Heart left ventricle (tissue), 16 donors: ENCODE measurements around the gene SUSD1. TPM values are rescaled to one million over a fixed set of nuclear protein-coding genes. Genes with fewer than 3 reads are reported as not detected.
"Not testable (repeated sequence)": the region's sequence is repeated elsewhere in the genome, so short reads cannot be mapped to it uniquely, and the experiment has no call there.

Source experiments
- ATAC-seq, 4 donors: fragments of 200-7000 bp; cut with Tn5 transposase; one replicate each; pipeline ENCODE4 v1.9.1; 2020 to 2022; ENCODE audit warnings: moderate library complexity in 4 of 4, mild to moderate bottlenecking in 3 of 4, moderate number of reproducible peaks in 1 of 4
- DNase-seq, 5 donors: peaks; one replicate each; pipeline ENCODE4 v3.0.0-alpha.2; 2020
- H3K27ac ChIP-seq, 12 donors: fragments of 200-600 bp; sonication (generic) in 4 of 12; one replicate each; pipeline versions ENCODE4 v1.5.0 to v1.8.0; 2016 to 2022; ENCODE audit warnings: mild to moderate bottlenecking in 2 of 12
- H3K27me3 ChIP-seq, 9 donors: fragments of 200-600 bp; sonication (generic) in 2 of 9; one replicate each; pipeline versions ENCODE4 v1.5.1 to v1.8.0; 2016 to 2022; ENCODE audit warnings: mild to moderate bottlenecking in 3 of 9
- H3K36me3 ChIP-seq, 9 donors: fragments of 200-600 bp; sonication (generic) in 2 of 9; one replicate each; pipeline versions ENCODE4 v1.5.0 to v1.8.0; 2018 to 2022; ENCODE audit warnings: mild to moderate bottlenecking in 2 of 9
- H3K4me1 ChIP-seq, 12 donors: fragments of 200-600 bp; sonication (generic) in 4 of 12; one replicate each; pipeline versions ENCODE4 v1.5.0 to v1.8.0; 2016 to 2022; ENCODE audit warnings: mild to moderate bottlenecking in 3 of 12
- H3K4me3 ChIP-seq, 12 donors: fragments of 200-600 bp; sonication (generic) in 4 of 12; one replicate each; pipeline versions ENCODE4 v1.5.0 to v1.8.0; 2017 to 2022; ENCODE audit warnings: mild to moderate bottlenecking in 9 of 12, moderate library complexity in 4 of 12
- H3K9me3 ChIP-seq, 12 donors: fragments of 200-600 bp; sonication (generic) in 4 of 12; one replicate each; pipeline versions ENCODE4 v1.5.0 to v1.8.0; 2016 to 2022; ENCODE audit warnings: mild to moderate bottlenecking in 1 of 12
- POLR2A ChIP-seq, 2 donors: fragments of 450-650 bp; IDR thresholded peaks; one replicate each; pipeline ENCODE4 v1.6.1; 2017; ENCODE audit warnings: antibody characterized with exemption in 2 of 2, mild to moderate bottlenecking in 2 of 2, moderate library complexity in 2 of 2
- WGBS, 4 donors: extraction: QIAGEN DNeasy Blood & Tissue Kit in 2 of 4; methylation state at CpG; one replicate each; pipeline versions ENCODE4 v1.1.5 to v1.1.7; 2013 to 2018; 5-methylcytosine and 5-hydroxymethylcytosine counted together
- intact Hi-C, 10 donors: fragments of 100-400 bp; cut with DNase I; formaldehyde crosslinking; loops; one replicate each; pipeline versions ENCODE4 v1.11.1 to v1.14.2; 2022
- polyA plus RNA-seq, 2 donors: library from polyadenylated mRNA; stranded (reverse); fragments of 200-250 nt; gene quantifications; one replicate each; pipeline ENCODE4 v1.2.3, GENCODE V29; 2013
- total RNA-seq, 9 donors: library from RNA; depleted of rRNA in 2 of 9; stranded (reverse); fragments of >200 nt in 2 of 9; fragmentation: NEBNext Ultra II Directional in 3 of 9; extraction: Animal tissue kit (Norgen Biotek cat#: 25700) in 3 of 9; gene quantifications; one replicate each; pipeline versions ENCODE4 v1.1.0 to v1.2.4, GENCODE V29; 2016 to 2023
- TF ChIP-seq, protein P1 (sequence below), 12 donors: fragments of 200-600 bp; sonication (generic) in 4 of 12; IDR thresholded peaks; one replicate each; pipeline versions ENCODE4 v1.5.0 to v1.8.0; 2018 to 2022; ENCODE audit warnings: antibody characterized with exemption in 12 of 12, mild to moderate bottlenecking in 5 of 12
- donor health status: ischemic (EF 13 %, LVEDD 7.1; RV severe dilation, severe dysfunction).
- donor health status: healthy with polysubstance abuse.
- donor health status: DM: no; HTN: yes; CAD: no.
- donor health status: DM: no; HTN: no; CAD: no.
- donor health status: ischemic (EF 25% LVEDD 6.9; RV normal size, moderate dysfunction).
- donor health status: ischemic (EF 25% LVEDD 5.7; RV mildly dilated, moderate dysfunction).
- donor health status: healthy.
- donor health status: DM: yes; HTN: yes; CAD: no.
- donor health status: ischemic (EF 35%, LVEDD 5.7; RV mildly dilated, moderate dysfunction).
- donor health status: nonischemic (EF 11% LVEDD 7.7; RV severe dilation, severe dysfunction).
- donor health status: DM: yes; HTN: yes; CAD: no.
- donor health status: PGD.
- donor health status: ischemic (EF 29% LVEDD 5.4; RV normal size, mild dysfunction).
- donor health status: nonischemic (EF 23%, LVEDD 6.1; RV moderate dilation, normal function).

The SUSD1 gene
- total and polyA plus RNA-seq, 11 donors: 1.0 to 22.7 (median 6.0) TPM

DNA sequence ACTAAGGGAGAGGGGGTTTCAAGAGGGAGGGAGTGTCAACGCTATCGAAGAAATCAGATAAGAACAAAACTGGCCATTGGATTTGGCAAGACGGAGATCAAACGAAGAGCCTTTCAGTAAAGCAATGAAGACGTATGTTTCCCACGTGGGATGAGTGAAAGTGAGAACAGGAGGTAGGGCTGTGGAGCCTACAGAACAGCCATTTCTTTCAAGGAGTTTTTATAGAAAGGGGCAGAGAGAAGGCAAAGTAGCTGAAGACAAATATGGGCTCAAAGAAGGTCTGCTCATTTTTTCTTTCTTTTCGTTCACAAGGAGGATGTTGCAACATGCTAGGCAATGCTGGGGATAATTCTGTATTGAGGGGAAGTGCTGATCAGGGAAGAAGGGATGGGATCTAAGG is 98.3 kb downstream of the SUSD1 start:
- DNase-seq: no peak
- 83 to 88% (median 85%) methylated on average over 7 of the region's 7 CpGs for WGBS, 4 donors

DNA sequence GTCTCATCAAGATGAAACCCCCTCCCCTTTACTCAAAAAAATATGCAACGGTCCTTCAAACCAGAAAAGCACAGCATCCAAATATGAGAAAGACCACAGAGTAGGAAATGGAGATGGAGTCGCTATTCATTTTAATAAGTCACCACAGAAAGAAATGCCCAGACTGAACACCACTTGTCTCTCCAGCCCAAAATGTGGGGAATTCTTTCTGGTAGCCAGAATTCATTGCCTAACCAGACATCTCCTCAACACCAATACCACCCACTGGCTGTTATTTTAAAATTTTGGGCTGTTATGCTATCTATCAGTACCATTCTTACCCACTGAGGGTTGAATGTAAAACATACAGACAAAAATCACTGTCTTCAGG is 100.1 kb downstream of the SUSD1 start:
- 14 to 35% (median 17%) methylated on average over 2 of the region's 2 CpGs for WGBS, 4 donors
- no peak for ATAC-seq
- no peak overlapping the region for H3K4me3 ChIP-seq

More for the DNA sequence above, 98.3 kb downstream of the SUSD1 start:
- Histone ChIP-seq H3K4me1 (peaks cover 0 to 76% (median 15%) of the 10 kb centered on the region in 12 donors), H3K27ac (peak overlapping the region in 2 of 12 donors; percentile 19 to 96), H3K36me3 (peaks cover 0 to 8% (median 0%) of the 10 kb centered on the region in 9 donors), H3K4me3 (no peak overlapping the region), H3K9me3 (no peaks in the 10 kb centered on the region), H3K27me3 (no peaks in the 10 kb centered on the region)
- TF ChIP-seq, protein P1, sequence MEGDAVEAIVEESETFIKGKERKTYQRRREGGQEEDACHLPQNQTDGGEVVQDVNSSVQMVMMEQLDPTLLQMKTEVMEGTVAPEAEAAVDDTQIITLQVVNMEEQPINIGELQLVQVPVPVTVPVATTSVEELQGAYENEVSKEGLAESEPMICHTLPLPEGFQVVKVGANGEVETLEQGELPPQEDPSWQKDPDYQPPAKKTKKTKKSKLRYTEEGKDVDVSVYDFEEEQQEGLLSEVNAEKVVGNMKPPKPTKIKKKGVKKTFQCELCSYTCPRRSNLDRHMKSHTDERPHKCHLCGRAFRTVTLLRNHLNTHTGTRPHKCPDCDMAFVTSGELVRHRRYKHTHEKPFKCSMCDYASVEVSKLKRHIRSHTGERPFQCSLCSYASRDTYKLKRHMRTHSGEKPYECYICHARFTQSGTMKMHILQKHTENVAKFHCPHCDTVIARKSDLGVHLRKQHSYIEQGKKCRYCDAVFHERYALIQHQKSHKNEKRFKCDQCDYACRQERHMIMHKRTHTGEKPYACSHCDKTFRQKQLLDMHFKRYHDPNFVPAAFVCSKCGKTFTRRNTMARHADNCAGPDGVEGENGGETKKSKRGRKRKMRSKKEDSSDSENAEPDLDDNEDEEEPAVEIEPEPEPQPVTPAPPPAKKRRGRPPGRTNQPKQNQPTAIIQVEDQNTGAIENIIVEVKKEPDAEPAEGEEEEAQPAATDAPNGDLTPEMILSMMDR (IDR thresholded peaks at IDR 0.05): no peak
- no peak for TF ChIP-seq POLR2A (IDR thresholded peaks at IDR 0.05)
- intact Hi-C loops: loop anchor here in 6 of 10 donors (2.0 to 10.0 kb wide), 6 partner anchors 180 to 482 kb away; partner anchors contain the start of genes PTGR1 (in 2 of the 6), UGCG (in 2 of the 6) and DNAJC25 (in 1 of the 6)
- no peak for ATAC-seq

DNA sequence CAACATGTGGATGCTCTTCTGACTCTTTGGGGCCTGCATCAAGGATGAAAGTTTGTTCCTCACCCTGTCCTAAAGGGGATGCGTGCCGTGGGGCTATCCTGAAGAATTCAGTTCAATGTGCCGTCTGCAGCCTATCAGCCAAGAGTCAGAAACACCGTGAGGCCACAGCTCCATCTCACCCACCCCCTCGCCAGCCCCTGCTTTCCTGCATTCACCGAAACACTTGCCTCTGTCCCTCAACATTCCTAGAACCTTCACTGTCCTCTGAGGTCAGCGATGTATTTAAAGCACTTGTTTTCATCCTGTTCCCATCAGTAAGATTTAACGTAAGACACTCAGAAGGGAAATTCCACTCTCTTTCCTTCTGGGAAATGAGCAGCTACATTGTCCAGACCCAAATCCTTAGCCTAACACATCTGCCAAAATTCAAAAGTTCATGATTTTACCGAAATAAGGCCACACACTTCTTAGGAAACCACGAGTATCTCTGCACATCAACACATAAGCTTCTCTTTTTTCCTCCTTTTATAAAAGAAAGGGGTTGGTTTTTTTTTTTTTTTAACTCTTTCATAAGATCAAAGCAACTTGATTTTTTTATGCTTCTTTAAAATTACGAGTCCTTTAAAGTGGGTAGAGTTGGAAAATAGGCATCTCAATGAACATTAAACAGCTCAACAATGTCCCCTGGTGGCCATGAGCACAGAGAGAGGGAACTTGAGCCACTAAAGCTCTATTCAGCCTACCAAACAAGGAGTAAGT is 100.7 kb downstream of the SUSD1 start:
- intact Hi-C loops: loop anchor here (1.0 to 10.0 kb wide), 10 partner anchors 177 to 480 kb away; partner anchors contain the start of genes UGCG (in 8 of the 10), PTGR1 (in 2 of the 10) and DNAJC25 (in 1 of the 10)
- H3K9me3 ChIP-seq: no peaks in the 10 kb centered on the region
- H3K27ac ChIP-seq: peak overlapping the region in 11 of 12 donors; percentile 3 to 96 (median 72)
- H3K4me1 ChIP-seq: peaks cover 0 to 85% (median 13%) of the 10 kb centered on the region in 12 donors
- H3K4me3 ChIP-seq: peak overlapping the region in 4 of 12 donors; percentile 9 to 29 (median 15)
- peak in 4 of 5 donors; percentile 57 to 68 (median 62) for DNase-seq
- no peaks in the 10 kb centered on the region for H3K27me3 ChIP-seq
- TF ChIP-seq POLR2A (IDR thresholded peaks at IDR 0.05): no peak
- TF ChIP-seq, protein P1 (IDR thresholded peaks at IDR 0.05): peak; percentile 81 to 98 (median 91)
- ATAC-seq: peak; percentile 78 to 90 (median 83)
- H3K36me3 ChIP-seq: peaks cover 0 to under 1% (median 0%) of the 10 kb centered on the region in 9 donors
- 27 to 39% (median 32%) methylated on average over 11 of the region's 11 CpGs for WGBS, 4 donors

More for the DNA sequence above, 100.1 kb downstream of the SUSD1 start:
- Histone ChIP-seq H3K9me3 (no peaks in the 10 kb centered on the region), H3K27me3 (no peaks in the 10 kb centered on the region), H3K36me3 (peaks cover 0 to 4% (median 0%) of the 10 kb centered on the region in 9 donors), H3K4me1 (peaks cover 0 to 80% (median 15%) of the 10 kb centered on the region in 12 donors), H3K27ac (peak overlapping the region in 10 of 12 donors; percentile 3 to 96 (median 57))
- intact Hi-C loops: loop anchor here in 8 of 10 donors (1.0 to 10.0 kb wide), 9 partner anchors 178 to 480 kb away; partner anchors contain the start of genes UGCG (in 4 of the 8), PTGR1 (in 2 of the 8) and DNAJC25 (in 1 of the 8)
- TF ChIP-seq, protein P1 (IDR thresholded peaks at IDR 0.05): peak in 1 of 12 donors; percentile 20
- TF ChIP-seq POLR2A (IDR thresholded peaks at IDR 0.05): no peak
- no peak for DNase-seq

DNA sequence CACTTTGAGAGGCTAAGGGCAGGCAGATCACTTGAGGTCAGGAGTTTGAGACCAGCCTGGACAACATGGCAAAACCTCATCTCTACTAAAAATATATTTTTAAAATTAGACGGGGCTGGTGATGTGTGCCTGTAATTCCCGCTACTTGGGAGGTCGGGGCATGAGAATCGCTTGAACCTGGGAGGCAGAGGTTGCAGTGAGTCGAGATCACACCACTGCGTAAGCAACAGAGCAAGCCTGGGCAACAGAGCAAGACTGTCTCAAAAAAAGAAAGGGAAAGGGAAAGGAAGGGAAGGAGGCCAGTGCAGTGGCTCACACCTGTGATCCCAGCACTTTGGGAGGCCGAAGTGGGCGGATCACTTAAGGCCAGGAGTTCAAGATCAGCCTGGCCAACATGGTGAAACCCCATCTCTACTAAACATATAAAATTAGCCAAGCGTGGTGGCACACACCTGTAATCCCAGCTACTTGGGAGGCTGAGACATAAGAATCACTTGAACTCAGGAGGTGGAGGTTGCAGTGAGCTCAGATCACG is 101.4 kb downstream of the SUSD1 start:
- H3K4me1 ChIP-seq: peaks cover 0 to 85% (median 13%) of the 10 kb centered on the region in 12 donors
- not testable (repeated sequence) for H3K9me3 ChIP-seq, H3K4me3 ChIP-seq, H3K27me3 ChIP-seq, H3K36me3 ChIP-seq, DNase-seq, ATAC-seq
- WGBS, 4 donors: 88 to 94% (median 92%) methylated on average over 10 of the region's 10 CpGs
- intact Hi-C loops: loop anchor here (1.0 to 10.0 kb wide), 10 partner anchors 176 to 479 kb away; partner anchors contain the start of genes UGCG (in 6 of the 10), PTGR1 (in 2 of the 10) and DNAJC25 (in 1 of the 10)
- peak overlapping the region in 10 of 12 donors; percentile 33 to 96 (median 75) for H3K27ac ChIP-seq
